GM19043 (cell line): ENCODE data around the gene THAP3.
"Not testable (repeated sequence)": the region's sequence is repeated elsewhere in the genome, so short reads cannot be mapped to it uniquely, and the experiment has no call there.

Source experiments
- ATAC-seq: cut with Tn5 transposase; IDR thresholded peaks from one replicate; pipeline ENCODE4 v1.9.1; 2021; ENCODE audit warnings: low read depth; ENCODE audit not compliant: unreplicated experiment

Gene THAP3

GRCh38 chr1:6632588-6633514 lies 8.2 kb downstream of the THAP3 start:
- ATAC-seq = no peak

GRCh38 chr1:6634371-6635052 lies 9.8 kb downstream of the THAP3 start:
- ATAC-seq = no peak

GRCh38 chr1:6635161-6635909 lies 10.7 kb downstream of the THAP3 start:
- ATAC-seq = no peak

GRCh38 chr1:6635910-6636760 lies 11.5 kb downstream of the THAP3 start:
- no peak for ATAC-seq

- ATAC-seq = not testable (repeated sequence)
Observed at GRCh38 chr1:6636778-6637177, 12.1 kb downstream of the THAP3 start.

GRCh38 chr1:6637770-6638169 lies 13.1 kb downstream of the THAP3 start:
- no peak for ATAC-seq

- no peak for ATAC-seq
Observed at GRCh38 chr1:6638226-6638625, 13.6 kb downstream of the THAP3 start.

- ATAC-seq = not testable (repeated sequence)
Observed at GRCh38 chr1:6640867-6641266, 16.2 kb downstream of the THAP3 start.

GRCh38 chr1:6645018-6645417 lies 20.4 kb downstream of the THAP3 start:
- no peak for ATAC-seq

- no peak for ATAC-seq
Observed at GRCh38 chr1:6646499-6647148, 22.0 kb downstream of the THAP3 start.

GRCh38 chr1:6648556-6648955 lies 23.9 kb downstream of the THAP3 start:
- ATAC-seq = no peak

- ATAC-seq = no peak
Observed at GRCh38 chr1:6651909-6652308, 27.2 kb downstream of the THAP3 start.

GRCh38 chr1:6652986-6653385 lies 28.3 kb downstream of the THAP3 start:
- ATAC-seq = no peak

GRCh38 chr1:6653436-6654290 lies 29.0 kb downstream of the THAP3 start:
- ATAC-seq = no peak

GRCh38 chr1:6657138-6657537 lies 32.5 kb downstream of the THAP3 start:
- no peak for ATAC-seq

GRCh38 chr1:6658359-6659060 lies 33.8 kb downstream of the THAP3 start:
- no peak for ATAC-seq

GRCh38 chr1:6660415-6661049 lies 35.9 kb downstream of the THAP3 start:
- ATAC-seq = no peak

- not testable (repeated sequence) for ATAC-seq
Observed at GRCh38 chr1:6662468-6662867, 37.8 kb downstream of the THAP3 start.
